Astrocyte of the hippocampus (primary cell): Measurements from ENCODE around the gene PCDH10.
"Not testable (repeated sequence)": the region's sequence is repeated elsewhere in the genome, so short reads cannot be mapped to it uniquely, and the experiment has no call there.

ENCODE experiments used
- DNase-seq: peaks from one replicate; pipeline ENCODE4 v3.0.0; 2011; ENCODE audit warnings: low read depth, low spot score

Gene PCDH10

GRCh38 chr4:133233922-133234321, 84.8 kb downstream of the PCDH10 start:
- no peak for DNase-seq

GRCh38 chr4:133240451-133240850, 91.4 kb downstream of the PCDH10 start:
- not testable (repeated sequence) for DNase-seq
